GM19395 (cell line): ENCODE results near the gene NOX4.
"Not testable (repeated sequence)": the region's sequence is repeated elsewhere in the genome, so short reads cannot be mapped to it uniquely, and the experiment has no call there.

Source experiments
- ATAC-seq: cut with Tn5 transposase; IDR thresholded peaks from one replicate; pipeline ENCODE4 v1.9.1; 2021; ENCODE audit warnings: mild to moderate bottlenecking, moderate library complexity; ENCODE audit not compliant: unreplicated experiment

The NOX4 gene

GRCh38 chr11:89309321-89309985, 181.7 kb downstream of the NOX4 start:
- not testable (repeated sequence) for ATAC-seq

DNA sequence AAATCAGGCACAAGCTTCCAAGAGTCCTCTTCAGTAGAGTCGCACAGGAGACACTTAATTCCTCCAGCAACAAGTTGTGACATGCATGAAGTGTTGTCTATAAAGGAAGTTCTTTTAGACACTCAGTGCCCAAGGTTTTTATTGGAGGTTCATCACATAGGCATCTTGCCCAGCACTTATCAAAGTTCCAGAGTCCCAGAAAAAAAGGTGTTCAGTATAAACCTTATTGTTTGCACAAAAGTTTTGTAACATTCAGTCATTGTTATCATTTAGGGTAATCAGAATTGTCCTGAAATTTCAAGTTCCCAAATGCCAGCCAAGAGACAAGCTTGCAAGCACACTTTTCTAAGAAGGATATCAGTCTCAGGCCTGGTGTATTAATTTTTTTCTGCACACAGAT, 182.9 kb downstream of the NOX4 start:
- ATAC-seq = not testable (repeated sequence)

DNA sequence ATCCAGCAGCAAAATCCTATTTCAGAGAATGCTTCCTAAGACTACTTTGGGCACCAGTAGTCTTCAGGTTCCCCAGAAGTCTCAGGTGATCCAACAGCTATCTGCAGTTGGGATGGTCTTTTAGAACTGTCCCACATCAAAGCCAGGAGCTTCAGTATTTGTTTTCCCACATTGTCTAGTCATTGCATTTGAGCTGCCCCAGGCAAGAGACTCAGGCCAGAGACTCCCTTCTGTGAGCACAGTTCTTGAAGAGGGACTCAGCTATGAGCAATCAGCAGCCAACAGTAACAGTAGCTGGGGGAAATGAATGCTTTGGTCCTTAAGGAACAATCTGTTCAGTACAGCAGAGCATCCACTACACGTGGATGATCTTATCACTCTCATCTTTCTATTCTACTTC, 188.1 kb downstream of the NOX4 start:
- not testable (repeated sequence) for ATAC-seq

GRCh38 chr11:89295023-89295422, 196.2 kb downstream of the NOX4 start:
- not testable (repeated sequence) for ATAC-seq

GRCh38 chr11:89293965-89294679, 197.1 kb downstream of the NOX4 start:
- ATAC-seq = no peak

DNA sequence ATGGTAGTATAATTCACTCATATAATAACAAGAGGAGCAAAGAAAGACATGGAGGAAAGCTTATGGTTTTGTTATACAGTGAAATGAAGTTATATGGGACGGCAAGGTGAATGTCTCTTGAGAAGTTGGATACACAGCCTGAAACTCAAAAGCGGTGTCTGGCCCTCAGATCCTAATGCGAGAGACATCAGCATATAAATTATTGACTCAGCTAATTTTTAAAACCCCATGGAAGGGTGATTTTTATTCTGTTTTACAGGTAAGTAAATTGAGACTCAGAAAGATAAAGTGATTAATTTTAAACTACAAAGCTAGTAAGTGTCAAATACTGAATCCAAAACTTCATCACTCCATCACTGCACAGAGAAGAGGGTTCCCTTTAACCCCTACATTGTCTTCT, 203.2 kb downstream of the NOX4 start:
- not testable (repeated sequence) for ATAC-seq

DNA sequence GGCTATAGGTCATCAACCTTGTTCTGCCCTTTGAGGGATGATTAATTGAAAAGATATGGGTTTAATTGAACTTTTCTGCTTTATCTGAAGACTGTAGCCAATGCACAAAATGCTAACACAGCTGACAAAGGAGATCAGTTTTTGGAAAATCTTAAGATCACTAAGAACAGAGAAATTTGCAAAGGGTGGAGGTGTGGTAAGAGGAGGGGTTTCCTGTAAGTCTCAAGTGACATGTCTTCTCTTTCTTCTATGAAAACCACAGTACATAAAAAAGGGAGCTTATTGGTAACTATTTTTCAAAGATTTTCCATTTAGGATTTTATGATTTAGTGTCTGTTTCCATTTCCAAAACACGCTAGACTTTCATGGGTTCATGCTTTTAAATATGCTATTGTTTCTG, 204.6 kb downstream of the NOX4 start:
- not testable (repeated sequence) for ATAC-seq

DNA sequence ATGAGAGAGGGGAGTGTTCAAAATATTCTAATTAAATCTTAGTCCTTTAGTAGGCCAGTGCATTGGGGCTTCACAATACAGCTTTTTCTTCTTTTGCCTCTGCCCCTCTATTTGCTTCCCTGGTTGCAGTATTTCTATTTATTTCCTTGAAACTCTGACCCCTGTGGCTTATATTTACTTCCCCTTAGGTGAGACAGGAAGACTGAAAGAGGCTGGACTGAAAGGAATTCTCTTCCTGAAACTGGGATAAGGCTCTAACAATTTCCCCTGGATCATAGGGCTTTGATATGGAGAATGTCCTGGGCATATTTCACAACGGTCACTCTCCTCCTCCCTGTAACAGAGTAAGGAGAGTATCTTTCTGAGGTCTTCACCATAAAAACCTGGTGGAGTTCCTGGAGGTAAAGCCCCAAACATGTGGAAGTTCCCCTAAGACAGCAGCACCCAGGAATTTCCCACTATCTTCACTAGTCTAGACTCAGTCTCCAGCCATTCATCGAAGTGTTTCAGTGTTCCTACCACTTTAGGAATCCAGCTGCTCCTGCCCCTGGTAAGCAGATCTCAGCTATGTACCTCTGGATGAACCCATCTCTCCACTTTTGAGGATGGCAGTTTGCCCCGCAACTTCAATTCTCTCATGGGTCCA, 210.0 kb downstream of the NOX4 start:
- not testable (repeated sequence) for ATAC-seq

- ATAC-seq = no peak
Observed at GRCh38 chr11:89279176-89279575, 212.0 kb downstream of the NOX4 start.

DNA sequence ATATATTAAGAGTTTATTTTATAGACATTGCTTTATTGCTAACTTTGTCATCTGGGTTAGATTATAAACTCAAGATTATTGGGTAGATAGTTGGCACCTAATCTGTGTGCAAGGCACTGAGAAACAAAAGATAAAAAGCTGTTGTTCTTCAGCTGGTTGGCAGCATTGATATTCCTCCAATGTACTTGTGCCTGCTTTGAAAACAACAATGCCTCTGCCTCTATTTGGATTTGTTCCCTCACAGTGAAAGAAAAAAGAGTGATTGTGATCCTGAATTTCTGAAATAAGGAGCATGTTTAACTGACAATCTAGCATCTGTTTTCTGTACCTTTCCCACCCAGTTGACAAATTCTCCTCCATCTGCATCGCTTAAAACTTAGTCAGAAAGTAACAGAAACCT, 215.2 kb downstream of the NOX4 start:
- ATAC-seq = no peak
